Activated naive CD4-positive, alpha-beta T cell treated with anti-CD3 and anti-CD28 coated beads, Interleukin-2, amount 10 ng/mL, durations not matched to agents 7 days and 5 days (primary cell): ENCODE data around the gene COQ7.
A peak's percentile ranks its signal among the peaks of the same experiment; 100 is the strongest.

Experiments
- CTCF ChIA-PET: fragments of 350-600 bp; sonication (Branson Sonifier 250); formaldehyde crosslinking; loops from one replicate; lab custom pipeline; 2021; ENCODE audit warnings: antibody characterized with exemption; lab: Charles Lee
- DNase-seq: peaks from one replicate; pipeline ENCODE4 v3.0.0-alpha.2; 2020
- H3K27ac Mint-ChIP-seq: one replicate; pipeline ENCODE4 v1.8.0; 2021; ENCODE audit warnings: mild to moderate bottlenecking, moderate library complexity, mixed read lengths
- H3K27me3 Mint-ChIP-seq: one replicate; pipeline ENCODE4 v1.8.0; 2021; ENCODE audit warnings: mild to moderate bottlenecking, mixed read lengths
- H3K36me3 Mint-ChIP-seq: one replicate; pipeline ENCODE4 v1.8.0; 2021; ENCODE audit warnings: mixed read lengths
- H3K4me1 Mint-ChIP-seq: one replicate; pipeline ENCODE4 v1.8.0; 2021; ENCODE audit warnings: mixed read lengths
- H3K4me3 Mint-ChIP-seq: one replicate; pipeline ENCODE4 v1.8.0; 2021; ENCODE audit warnings: mild to moderate bottlenecking, moderate library complexity, mixed read lengths
- H3K9me3 Mint-ChIP-seq: one replicate; pipeline ENCODE4 v1.8.0; 2021; ENCODE audit warnings: mixed read lengths

COQ7 gene

DNA sequence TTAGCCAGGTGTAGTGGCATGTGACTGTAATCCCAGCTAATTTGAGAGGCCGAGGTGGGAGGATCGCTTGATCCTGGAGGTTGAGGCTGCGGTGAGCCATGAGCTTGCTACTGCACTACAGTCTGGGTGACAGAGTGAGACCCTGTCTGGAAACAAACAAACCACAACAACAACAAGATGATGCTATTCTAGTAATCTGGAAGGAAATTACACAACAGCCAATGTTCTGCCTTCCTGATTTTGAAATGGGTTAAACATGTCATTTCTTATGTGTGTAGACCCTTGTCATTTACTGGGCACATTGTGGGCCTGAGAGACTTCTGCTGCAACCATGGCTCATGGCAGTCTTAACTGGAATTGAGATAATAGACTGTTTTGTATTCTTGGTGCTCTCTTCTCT lies 5.9 kb downstream of the COQ7 start:
- H3K9me3 Mint-ChIP-seq = no peaks in the 10 kb centered on the region
- no peak overlapping the region for H3K27ac Mint-ChIP-seq
- no peak overlapping the region for H3K4me3 Mint-ChIP-seq
- CTCF ChIA-PET = interaction anchor here (0.9 to 2.8 kb wide), 3 partner anchors 21 to 290 kb away, joined by 3 to 14 read pairs (median 4); partner anchors contain the start of gene TMC7
- peaks cover 8% of the 10 kb centered on the region for H3K4me1 Mint-ChIP-seq
- no peak for DNase-seq
- no peaks in the 10 kb centered on the region for H3K27me3 Mint-ChIP-seq
- peaks cover 13% of the 10 kb centered on the region for H3K36me3 Mint-ChIP-seq

DNA sequence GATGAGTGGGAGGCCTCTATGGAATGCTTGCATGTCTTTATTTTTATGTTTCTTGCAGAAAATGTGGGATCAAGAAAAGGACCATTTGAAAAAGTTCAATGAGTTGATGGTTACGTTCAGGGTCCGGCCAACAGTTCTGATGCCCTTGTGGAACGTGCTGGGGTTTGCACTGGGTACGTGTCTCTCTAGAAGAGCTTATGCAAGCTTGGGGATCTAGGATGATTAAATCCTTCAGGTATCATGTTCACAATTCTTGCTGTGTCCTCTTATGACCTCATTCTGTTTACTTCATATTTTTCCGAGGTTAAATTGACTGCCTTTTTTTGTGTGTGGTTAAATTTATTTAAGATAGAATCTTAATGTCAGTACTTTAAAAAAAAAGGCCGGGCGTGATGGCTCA lies 6.4 kb downstream of the COQ7 start:
- no peak overlapping the region for H3K4me3 Mint-ChIP-seq
- no peak overlapping the region for H3K27ac Mint-ChIP-seq
- H3K4me1 Mint-ChIP-seq = peaks cover 5% of the 10 kb centered on the region
- H3K36me3 Mint-ChIP-seq = peaks cover 17% of the 10 kb centered on the region
- no peaks in the 10 kb centered on the region for H3K27me3 Mint-ChIP-seq
- CTCF ChIA-PET = interaction anchor here (2.8 kb wide), 1 partner anchor 90 kb away, joined by 14 read pairs; the partner anchor contains the start of gene TMC7
- H3K9me3 Mint-ChIP-seq = no peaks in the 10 kb centered on the region
- DNase-seq = no peak

DNA sequence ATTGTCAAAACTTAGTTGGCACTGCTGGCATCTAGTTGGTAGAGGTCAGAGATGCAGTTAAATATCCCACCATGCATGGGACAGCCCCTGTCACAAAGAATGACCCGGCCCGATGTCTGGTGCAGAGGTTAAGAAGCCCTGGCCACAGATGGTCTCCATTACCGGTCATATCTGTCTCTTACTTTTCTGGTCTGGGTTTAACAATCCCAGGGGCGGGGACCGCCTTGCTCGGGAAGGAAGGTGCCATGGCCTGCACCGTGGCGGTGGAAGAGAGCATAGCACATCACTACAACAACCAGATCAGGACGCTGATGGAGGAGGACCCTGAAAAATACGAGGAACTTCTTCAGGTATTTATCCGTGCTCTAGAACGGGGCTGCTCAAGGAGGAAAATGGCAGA lies 8.1 kb downstream of the COQ7 start:
- CTCF ChIA-PET = interaction anchor here (0.9 kb wide), 1 partner anchor 10 kb away, joined by 3 read pairs; no protein-coding TSS in a partner anchor
- no peaks in the 10 kb centered on the region for H3K4me1 Mint-ChIP-seq
- no peak overlapping the region for H3K4me3 Mint-ChIP-seq
- no peaks in the 10 kb centered on the region for H3K27me3 Mint-ChIP-seq
- H3K9me3 Mint-ChIP-seq = no peaks in the 10 kb centered on the region
- H3K36me3 Mint-ChIP-seq = peaks cover 25% of the 10 kb centered on the region
- DNase-seq = no peak
- no peak overlapping the region for H3K27ac Mint-ChIP-seq

DNA sequence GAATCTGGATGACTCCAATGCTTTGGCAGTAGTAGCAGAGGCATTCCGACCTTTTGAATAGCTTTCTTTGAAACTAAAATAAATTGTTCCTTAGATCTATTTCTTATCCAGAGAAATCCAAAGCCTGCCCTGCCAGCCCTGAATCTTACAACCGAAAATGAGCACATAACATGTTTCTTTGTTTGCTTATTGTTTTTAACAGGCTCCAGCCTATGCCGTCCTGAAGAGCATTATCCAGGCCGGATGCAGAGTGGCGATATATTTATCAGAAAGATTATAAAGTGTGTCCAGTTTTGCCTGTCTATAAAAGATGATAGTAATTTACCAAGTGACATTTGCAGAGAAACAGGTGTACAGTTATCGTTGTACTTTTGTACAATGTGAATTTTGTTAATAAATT lies 10.5 kb downstream of the COQ7 start:
- DNase-seq = no peak
- Mint-ChIP-seq H3K27me3 (no peaks in the 10 kb centered on the region), H3K27ac (no peak overlapping the region), H3K4me3 (no peak overlapping the region), H3K4me1 (no peaks in the 10 kb centered on the region), H3K9me3 (no peaks in the 10 kb centered on the region), H3K36me3 (peaks cover 34% of the 10 kb centered on the region)
- CTCF ChIA-PET = interaction anchor here (0.7 to 1.3 kb wide), 2 partner anchors 8 to 101 kb away, joined by 3 read pairs; no protein-coding TSS in a partner anchor

DNA sequence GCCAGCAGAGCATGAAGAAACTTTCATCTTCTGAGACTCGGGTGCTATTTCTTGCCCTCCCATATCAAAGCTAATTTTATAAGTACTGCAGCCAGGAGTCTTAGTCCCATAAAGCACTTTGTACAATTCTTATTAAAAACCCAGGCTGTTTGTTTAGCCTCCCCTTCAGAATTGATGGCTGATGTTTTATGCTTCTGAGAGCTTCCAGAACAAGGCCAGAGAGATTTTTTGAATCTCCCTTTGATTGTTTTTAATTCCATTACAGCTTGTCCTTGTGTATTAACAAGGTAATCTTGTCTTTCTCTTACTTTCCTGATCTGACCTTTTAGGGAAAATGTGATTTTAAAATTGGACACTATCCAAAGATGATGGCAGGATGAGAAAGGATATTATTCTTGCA lies 16.3 kb downstream of the COQ7 start:
- Mint-ChIP-seq H3K4me3 (no peak overlapping the region), H3K9me3 (no peaks in the 10 kb centered on the region), H3K4me1 (peaks cover 6% of the 10 kb centered on the region), H3K27ac (no peak overlapping the region), H3K36me3 (peaks cover 21% of the 10 kb centered on the region), H3K27me3 (peaks cover 31% of the 10 kb centered on the region)
- CTCF ChIA-PET = interaction anchor here (4.4 kb wide), 1 partner anchor 96 kb away, joined by 76 read pairs; no protein-coding TSS in a partner anchor
- DNase-seq = no peak

DNA sequence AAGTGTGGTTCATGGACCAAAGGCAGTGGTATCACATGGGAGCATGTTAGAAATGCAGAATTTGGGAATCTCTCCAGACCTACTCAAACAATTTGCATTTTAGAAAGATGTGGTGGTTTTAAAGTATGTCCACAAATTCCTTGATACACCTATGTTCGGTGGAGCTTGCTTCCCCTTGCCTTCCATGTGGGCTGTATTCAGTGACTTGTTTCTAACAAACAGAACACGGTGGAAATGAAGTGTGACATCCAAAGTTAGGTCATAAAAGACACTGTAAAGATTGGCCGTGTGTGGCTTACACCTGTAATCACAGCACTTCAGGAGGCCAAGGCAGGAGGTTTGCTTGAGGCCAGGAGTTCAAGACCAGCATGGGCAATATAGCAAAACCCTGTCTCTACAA lies 16.7 kb downstream of the COQ7 start:
- H3K4me1 Mint-ChIP-seq = peaks cover 6% of the 10 kb centered on the region
- no peak for DNase-seq
- no peak overlapping the region for H3K27ac Mint-ChIP-seq
- H3K4me3 Mint-ChIP-seq = no peak overlapping the region
- H3K27me3 Mint-ChIP-seq = peaks cover 31% of the 10 kb centered on the region
- H3K36me3 Mint-ChIP-seq = peaks cover 17% of the 10 kb centered on the region
- CTCF ChIA-PET = interaction anchor here (3.3 to 4.6 kb wide), 3 partner anchors 11 to 419 kb away, joined by 11 to 76 read pairs (median 29); no protein-coding TSS in a partner anchor
- H3K9me3 Mint-ChIP-seq = no peaks in the 10 kb centered on the region

DNA sequence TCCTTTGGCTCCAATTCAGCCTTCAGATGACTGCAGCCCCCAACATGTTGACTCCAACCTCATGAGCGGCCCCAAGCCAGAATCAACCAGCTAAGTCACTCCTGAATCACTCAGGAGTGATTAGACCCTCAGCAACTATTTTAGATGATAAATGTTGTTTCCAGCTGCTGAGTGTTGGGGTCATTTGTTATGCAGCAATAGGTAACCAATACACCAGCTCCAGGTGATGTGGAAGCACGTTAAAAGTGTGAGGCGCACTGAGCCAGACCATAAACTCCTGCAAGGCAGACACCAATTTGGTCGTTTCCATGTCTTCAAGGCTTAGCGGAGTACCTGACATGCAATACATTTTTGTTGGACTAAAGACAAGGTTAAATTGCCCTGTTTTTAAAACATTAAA lies 17.5 kb downstream of the COQ7 start:
- no peak for DNase-seq
- Mint-ChIP-seq H3K27ac (no peak overlapping the region), H3K4me3 (no peak overlapping the region), H3K27me3 (peaks cover 38% of the 10 kb centered on the region), H3K9me3 (no peaks in the 10 kb centered on the region), H3K4me1 (peaks cover 6% of the 10 kb centered on the region), H3K36me3 (peaks cover 13% of the 10 kb centered on the region)
- CTCF ChIA-PET = interaction anchor here (1.5 to 4.6 kb wide), 5 partner anchors 10 to 418 kb away, joined by 3 to 76 read pairs (median 11); no protein-coding TSS in a partner anchor

DNA sequence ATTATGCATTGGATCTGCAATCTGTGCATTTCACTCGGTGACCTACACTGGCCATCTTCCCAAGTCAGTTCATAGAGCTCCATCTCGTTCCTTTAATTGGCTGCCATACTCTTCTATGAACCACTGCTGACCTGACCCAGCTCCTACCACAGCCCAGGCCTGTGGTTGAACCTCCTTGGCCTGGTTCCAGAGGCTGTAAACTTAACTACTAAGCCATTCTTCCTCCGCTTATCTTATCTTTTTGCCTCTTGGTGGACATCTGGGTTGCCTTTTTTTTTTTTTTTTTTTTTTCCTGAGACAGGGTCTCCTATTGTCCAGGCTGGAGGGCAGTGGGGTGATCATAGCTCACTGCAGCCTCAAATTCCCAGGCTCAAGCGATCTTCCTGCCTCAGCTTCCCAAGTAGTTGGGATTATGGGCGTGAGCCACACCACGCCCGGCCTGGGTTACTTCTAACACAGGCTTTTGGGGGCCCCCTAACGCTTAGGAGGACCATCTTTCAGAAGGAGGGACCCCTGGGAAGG lies 18.3 kb downstream of the COQ7 start:
- CTCF ChIA-PET = interaction anchor here (0.7 to 4.6 kb wide), 20 partner anchors 8 to 417 kb away, joined by 3 to 76 read pairs (median 4); no protein-coding TSS in a partner anchor
- peaks cover 38% of the 10 kb centered on the region for H3K27me3 Mint-ChIP-seq
- DNase-seq = no peak
- H3K9me3 Mint-ChIP-seq = no peaks in the 10 kb centered on the region
- no peak overlapping the region for H3K4me3 Mint-ChIP-seq
- H3K36me3 Mint-ChIP-seq = peaks cover 11% of the 10 kb centered on the region
- peaks cover 6% of the 10 kb centered on the region for H3K4me1 Mint-ChIP-seq
- H3K27ac Mint-ChIP-seq = no peak overlapping the region

DNA sequence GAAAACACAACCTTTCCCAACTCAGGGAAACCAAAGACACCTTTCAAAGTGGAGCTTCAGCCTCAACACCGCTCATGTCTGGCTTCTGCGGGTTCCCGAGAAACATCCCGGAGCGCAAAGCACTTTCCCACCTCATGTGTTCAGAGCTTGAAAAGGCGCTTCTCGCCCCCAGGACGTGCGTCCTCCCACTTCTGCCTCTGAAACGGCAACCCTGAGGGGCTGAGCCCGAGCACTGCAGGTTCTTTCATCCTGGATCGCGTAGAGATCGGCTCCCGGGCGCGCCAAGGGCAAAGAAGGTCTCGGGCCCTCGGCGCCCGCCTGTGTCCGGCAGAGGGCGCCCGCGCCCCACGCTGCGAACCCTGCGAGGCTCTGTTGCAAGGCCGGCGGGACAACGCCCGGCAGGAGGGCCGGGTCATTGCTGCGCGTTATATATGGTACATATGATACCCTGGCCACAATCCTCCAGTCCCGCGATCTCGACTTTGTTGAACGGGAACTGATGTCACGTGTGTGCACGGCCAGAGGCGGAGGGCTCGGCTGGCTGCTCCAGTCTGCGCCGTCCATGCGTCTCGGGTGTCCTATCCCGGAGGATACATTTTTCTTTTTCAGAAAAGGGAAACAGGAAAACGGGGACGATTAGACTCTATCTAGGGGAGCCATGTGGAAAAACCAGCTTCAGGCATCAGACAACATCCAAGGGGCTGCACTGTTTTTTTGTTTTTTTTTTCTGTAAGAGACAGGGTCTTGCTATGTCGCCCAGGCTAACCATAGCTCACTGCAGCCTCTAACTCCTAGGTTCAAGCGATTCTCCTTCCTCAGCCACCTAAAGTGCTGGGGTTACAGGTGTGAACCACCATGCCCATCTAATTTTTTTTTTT lies 19.1 kb downstream of the COQ7 start:
- H3K27ac Mint-ChIP-seq = no peak overlapping the region
- CTCF ChIA-PET = interaction anchor here (0.7 to 4.6 kb wide), 25 partner anchors 9 to 417 kb away, joined by 3 to 76 read pairs (median 4); no protein-coding TSS in a partner anchor

DNA sequence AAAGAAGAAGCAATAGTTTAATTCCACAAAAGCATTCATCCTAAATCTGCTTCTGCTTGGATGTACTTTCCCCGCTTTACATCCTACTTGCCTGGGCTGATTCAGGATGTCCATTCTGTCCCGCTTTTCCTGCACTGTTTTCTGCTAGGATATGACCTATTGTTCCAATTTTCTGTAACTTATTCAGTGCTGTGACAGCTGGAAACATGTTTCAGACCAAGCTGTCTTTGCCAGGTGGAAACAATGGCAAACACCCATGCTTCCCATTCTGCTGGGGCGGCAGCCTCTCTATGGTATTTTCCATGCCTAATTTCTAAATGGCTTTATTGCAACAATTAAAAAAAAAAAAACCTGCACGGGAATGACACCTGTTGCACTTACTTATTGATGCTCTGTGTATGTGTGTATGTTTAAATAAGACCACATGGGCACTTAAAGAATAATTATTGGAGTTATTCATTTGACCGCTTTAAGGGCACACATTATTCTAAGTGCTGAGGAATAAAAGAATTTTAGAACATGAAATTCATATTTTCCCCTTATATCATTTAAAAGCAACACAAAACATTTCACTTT lies 21.0 kb downstream of the COQ7 start:
- Mint-ChIP-seq H3K27me3 (peaks cover 44% of the 10 kb centered on the region), H3K36me3 (no peaks in the 10 kb centered on the region), H3K27ac (no peak overlapping the region), H3K4me1 (peaks cover 6% of the 10 kb centered on the region), H3K9me3 (peaks cover 3% of the 10 kb centered on the region), H3K4me3 (no peak overlapping the region)
- no peak for DNase-seq
- CTCF ChIA-PET = interaction anchor here (2.0 to 4.6 kb wide), 2 partner anchors 67 to 415 kb away, joined by 7 to 29 read pairs; no protein-coding TSS in a partner anchor

More for the DNA sequence above, 19.1 kb downstream of the COQ7 start:
- DNase-seq = peak; percentile 80
- no peaks in the 10 kb centered on the region for H3K9me3 Mint-ChIP-seq
- H3K27me3 Mint-ChIP-seq = peaks cover 38% of the 10 kb centered on the region
- peak overlapping the region; percentile 38 for H3K4me3 Mint-ChIP-seq
- H3K4me1 Mint-ChIP-seq = peaks cover 6% of the 10 kb centered on the region
- H3K36me3 Mint-ChIP-seq = peaks cover 5% of the 10 kb centered on the region

DNA sequence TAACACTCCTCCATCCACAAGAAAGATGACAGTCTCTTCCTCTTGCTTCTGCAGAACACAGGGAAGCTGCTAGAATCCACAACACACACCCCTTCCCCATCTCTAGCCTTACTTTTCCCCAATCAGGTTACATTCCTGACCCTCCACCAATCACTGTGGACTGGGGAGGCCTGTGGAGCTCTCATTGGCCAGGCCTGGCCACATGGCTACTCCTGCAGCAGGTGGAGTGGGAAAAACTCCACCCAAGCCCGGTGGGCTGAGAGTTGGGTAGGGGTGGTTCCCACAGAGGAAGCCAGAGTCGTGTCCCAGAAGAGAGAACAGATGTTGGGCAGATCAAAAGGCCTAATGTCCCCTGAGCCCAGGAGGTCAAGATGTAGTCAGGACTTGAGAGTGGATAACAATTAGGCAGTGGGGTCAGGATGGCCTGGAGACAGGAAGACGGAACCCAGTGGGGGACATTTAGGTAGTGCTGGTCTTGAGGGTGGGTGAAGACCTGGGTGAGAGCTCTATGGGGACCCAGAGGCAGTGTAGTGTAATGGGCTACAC lies 22.1 kb downstream of the COQ7 start:
- no peak overlapping the region for H3K27ac Mint-ChIP-seq
- H3K36me3 Mint-ChIP-seq = no peaks in the 10 kb centered on the region
- CTCF ChIA-PET = no interaction called here
- DNase-seq = no peak
- peaks cover 3% of the 10 kb centered on the region for H3K9me3 Mint-ChIP-seq
- no peak overlapping the region for H3K4me3 Mint-ChIP-seq
- peaks cover 43% of the 10 kb centered on the region for H3K27me3 Mint-ChIP-seq
- peaks cover 6% of the 10 kb centered on the region for H3K4me1 Mint-ChIP-seq

DNA sequence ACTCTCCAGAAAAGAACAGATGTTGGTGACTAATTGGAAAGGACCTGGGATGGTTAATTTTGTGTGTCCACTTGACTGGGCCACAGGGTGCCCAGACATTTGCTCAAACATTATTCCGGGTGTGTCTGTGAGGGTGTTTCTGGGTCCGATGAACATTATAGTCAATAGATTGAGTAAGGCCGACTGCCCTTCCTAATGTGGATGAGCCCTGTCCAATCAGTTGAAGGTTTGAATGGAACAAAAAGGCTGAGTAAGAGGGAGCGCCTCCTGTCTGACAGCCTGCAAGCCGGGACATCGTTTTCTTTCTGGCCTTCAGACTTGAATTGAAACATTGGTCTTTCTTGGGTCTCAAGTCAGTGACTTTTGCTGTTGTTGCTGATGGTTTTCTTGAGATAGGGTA lies 23.5 kb downstream of the COQ7 start:
- peaks cover 3% of the 10 kb centered on the region for H3K9me3 Mint-ChIP-seq
- H3K27me3 Mint-ChIP-seq = peaks cover 32% of the 10 kb centered on the region
- H3K36me3 Mint-ChIP-seq = no peaks in the 10 kb centered on the region
- H3K4me3 Mint-ChIP-seq = no peak overlapping the region
- CTCF ChIA-PET = no interaction called here
- DNase-seq = no peak
- H3K4me1 Mint-ChIP-seq = peaks cover 11% of the 10 kb centered on the region
- H3K27ac Mint-ChIP-seq = no peak overlapping the region

DNA sequence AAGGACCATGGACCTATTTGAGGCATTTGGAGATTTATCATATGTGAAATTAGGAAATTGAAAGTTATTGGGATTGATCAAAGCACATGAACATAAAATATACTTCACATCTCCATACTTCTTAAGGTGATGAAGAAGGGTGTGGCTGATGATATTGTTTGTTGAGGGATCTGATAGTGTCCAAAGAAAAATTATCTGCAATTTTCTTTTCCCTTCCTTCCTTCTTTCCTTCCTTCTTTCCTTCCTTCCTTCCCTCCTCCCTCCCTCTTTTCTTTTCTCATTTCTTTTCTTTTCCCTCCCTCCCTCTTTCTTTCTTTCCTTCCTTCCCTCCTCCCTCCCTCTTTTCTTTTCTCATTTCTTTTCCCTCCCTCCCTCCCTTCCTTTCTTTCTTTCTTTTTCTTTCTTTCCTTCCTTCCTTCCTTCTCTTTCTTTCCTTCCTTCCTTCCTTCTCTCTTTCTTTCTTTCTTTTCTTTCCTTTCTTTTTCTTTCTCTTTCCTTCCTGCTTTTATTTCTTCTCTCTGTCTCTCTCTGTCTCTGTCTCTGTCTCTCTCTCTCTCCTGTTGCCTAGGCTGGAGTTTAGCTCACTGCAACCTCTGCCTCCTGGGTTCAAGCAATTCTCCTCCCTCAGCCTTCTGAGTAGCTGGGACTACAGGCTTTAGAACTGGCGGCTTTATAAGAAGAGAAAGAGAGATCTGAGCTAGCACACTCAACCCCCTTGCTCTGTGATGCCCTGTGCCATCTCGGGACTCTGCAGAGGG lies 25.4 kb downstream of the COQ7 start:
- no peak overlapping the region for H3K4me3 Mint-ChIP-seq
- DNase-seq = no peak
- H3K4me1 Mint-ChIP-seq = peaks cover 5% of the 10 kb centered on the region
- H3K9me3 Mint-ChIP-seq = peaks cover 4% of the 10 kb centered on the region
- H3K27me3 Mint-ChIP-seq = peaks cover 18% of the 10 kb centered on the region
- no peaks in the 10 kb centered on the region for H3K36me3 Mint-ChIP-seq
- CTCF ChIA-PET = no interaction called here
- H3K27ac Mint-ChIP-seq = no peak overlapping the region
